Measurements from ENCODE around the gene STOX2. TPM values are rescaled to one million over a fixed set of nuclear protein-coding genes. Genes with fewer than 3 reads are reported as not detected.

STOX2 gene
- total RNA-seq, 1 experiment from 2014 or later, result 5.8 TPM

DNA sequence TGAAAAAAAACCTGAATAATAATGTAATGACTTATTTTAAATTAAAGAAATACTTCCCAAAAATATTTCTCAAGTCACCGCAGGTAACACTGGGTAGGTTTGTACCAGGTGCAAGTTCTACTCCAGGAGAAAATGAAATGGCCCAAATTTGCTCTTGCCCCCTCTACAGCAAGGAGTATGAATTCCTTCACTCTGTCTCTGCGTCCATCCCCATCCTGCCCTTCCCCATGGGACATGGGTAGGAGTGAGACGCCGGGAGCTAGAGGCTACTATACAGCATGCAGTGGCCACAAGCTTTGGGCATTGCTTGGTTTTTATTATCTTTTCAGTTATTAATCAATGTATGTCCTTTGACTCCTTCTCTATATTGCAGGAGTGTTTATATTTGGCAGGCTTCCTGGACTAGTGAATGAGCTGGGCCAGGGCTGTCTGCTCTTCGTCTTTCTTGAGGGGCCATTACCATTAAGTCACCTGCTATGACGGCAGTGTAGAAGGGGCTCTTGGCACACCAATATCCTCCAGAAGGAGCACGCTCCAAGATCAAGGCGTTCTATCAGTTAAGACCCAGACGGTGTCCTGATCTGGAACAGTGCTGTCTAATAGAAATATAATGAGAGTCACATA, 162.9 kb downstream of the STOX2 start:
- DNase-seq (ENCODE audit: low spot score), result no peak

Other genes with a start within 250 kb of the STOX2 start
- 21.4 and 32.3 TPM in 2 replicates for gene RWDD4, start 246.1 kb upstream of the STOX2 start, total RNA-seq (2014; rRNA removed; shearing (Covaris generic))
- 21.3 and 48.7 TPM in 2 replicates for gene TRAPPC11, start 246.0 kb upstream of the STOX2 start, total RNA-seq (2014; rRNA removed; shearing (Covaris generic))